Spleen (tissue), 7 donors: ENCODE measurements around the gene PROKR2.

Source experiments
- POLR2A ChIP-seq, 3 donors: fragments of 450-650 bp; IDR thresholded peaks; one replicate each; pipeline ENCODE4 v1.5.1; 2017; ENCODE audit warnings: antibody characterized with exemption in 3 of 3, mild to moderate bottlenecking in 1 of 3
- POLR2AphosphoS5 ChIP-seq, 3 donors: sonication (generic); formaldehyde crosslinking; IDR thresholded peaks; one replicate each; pipeline ENCODE4 v1.5.1; 2017; ENCODE audit warnings: antibody characterized with exemption in 3 of 3
- TF ChIP-seq, protein P1 (sequence below), 11 experiments: fragments of 200-600 bp in 7 of 11; fragments of 450-650 bp in 4 of 11; sonication (generic) in 4 of 11; IDR thresholded peaks in 8 of 11; conservative IDR thresholded peaks in 3 of 11; 1 replicate in 7 of 11; 2 replicates in 4 of 11; pipeline versions ENCODE4 v1.4.0 to v1.8.0; 2016 to 2021; ENCODE audit warnings: antibody characterized with exemption in 11 of 11, inconsistent platforms in 4 of 11, mild to moderate bottlenecking in 1 of 11
- donor health status: DM: no; HTN: no; CAD: no; lungs with moderate emphysema.
- donor health status: DM: no; HTN: no; CAD: no.
- donor health status: DM: no; HTN: no; CAD: no.

DNA sequence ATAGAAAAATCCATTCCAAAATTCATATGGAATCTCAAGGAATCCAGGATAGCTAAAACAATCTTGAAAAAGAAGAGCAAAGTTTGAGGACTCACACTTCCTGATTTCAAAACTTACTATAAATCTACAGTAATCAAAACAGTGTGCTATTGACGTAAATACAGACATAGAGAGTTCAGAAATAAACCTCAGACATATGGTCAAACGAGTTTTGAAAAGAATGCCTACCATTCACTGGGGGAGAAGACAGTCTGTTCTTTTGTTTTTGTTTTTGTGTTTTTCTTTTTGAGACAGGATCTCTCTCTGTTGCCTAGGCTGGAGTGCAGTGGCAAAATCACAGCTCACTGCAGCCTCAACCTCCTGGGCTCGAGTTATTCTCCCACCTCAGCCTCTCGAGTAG is 25.3 kb upstream of the PROKR2 start:
- TF ChIP-seq, protein P1, sequence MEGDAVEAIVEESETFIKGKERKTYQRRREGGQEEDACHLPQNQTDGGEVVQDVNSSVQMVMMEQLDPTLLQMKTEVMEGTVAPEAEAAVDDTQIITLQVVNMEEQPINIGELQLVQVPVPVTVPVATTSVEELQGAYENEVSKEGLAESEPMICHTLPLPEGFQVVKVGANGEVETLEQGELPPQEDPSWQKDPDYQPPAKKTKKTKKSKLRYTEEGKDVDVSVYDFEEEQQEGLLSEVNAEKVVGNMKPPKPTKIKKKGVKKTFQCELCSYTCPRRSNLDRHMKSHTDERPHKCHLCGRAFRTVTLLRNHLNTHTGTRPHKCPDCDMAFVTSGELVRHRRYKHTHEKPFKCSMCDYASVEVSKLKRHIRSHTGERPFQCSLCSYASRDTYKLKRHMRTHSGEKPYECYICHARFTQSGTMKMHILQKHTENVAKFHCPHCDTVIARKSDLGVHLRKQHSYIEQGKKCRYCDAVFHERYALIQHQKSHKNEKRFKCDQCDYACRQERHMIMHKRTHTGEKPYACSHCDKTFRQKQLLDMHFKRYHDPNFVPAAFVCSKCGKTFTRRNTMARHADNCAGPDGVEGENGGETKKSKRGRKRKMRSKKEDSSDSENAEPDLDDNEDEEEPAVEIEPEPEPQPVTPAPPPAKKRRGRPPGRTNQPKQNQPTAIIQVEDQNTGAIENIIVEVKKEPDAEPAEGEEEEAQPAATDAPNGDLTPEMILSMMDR (IDR thresholded peaks at IDR 0.05 in 8 of 11, conservative IDR thresholded peaks at IDR 0.05 in 3 of 11), result no peak
- TF ChIP-seq POLR2A (IDR thresholded peaks at IDR 0.05) (no peak), POLR2AphosphoS5 (IDR thresholded peaks at IDR 0.05) (no peak)
